Endothelial cell (in vitro differentiated cells): ENCODE measurements around the gene CCT7. TPM values are rescaled to one million over a fixed set of nuclear protein-coding genes. Genes with fewer than 3 reads are reported as not detected.

Source experiments
- DNase-seq: peaks from one replicate; pipeline ENCODE4 v3.0.0; 2021; ENCODE audit warnings: low spot score
- H3K27ac Mint-ChIP-seq: one replicate; pipeline ENCODE4 v1.8.0; 2021; ENCODE audit warnings: mixed read lengths, inconsistent platforms; ENCODE audit not compliant: unreplicated experiment
- H3K27me3 Mint-ChIP-seq: one replicate; pipeline ENCODE4 v1.8.0; 2021; ENCODE audit warnings: mild to moderate bottlenecking, moderate library complexity, mixed read lengths, inconsistent platforms; ENCODE audit not compliant: unreplicated experiment
- H3K36me3 Mint-ChIP-seq: one replicate; pipeline ENCODE4 v1.8.0; 2021; ENCODE audit warnings: mild to moderate bottlenecking, low read depth, mixed read lengths, inconsistent platforms; ENCODE audit not compliant: unreplicated experiment
- H3K4me1 Mint-ChIP-seq: one replicate; pipeline ENCODE4 v1.8.0; 2021; ENCODE audit warnings: mild to moderate bottlenecking, mixed read lengths, inconsistent platforms; ENCODE audit not compliant: unreplicated experiment
- H3K4me3 Mint-ChIP-seq: one replicate; pipeline ENCODE4 v1.8.0; 2021; ENCODE audit warnings: mild to moderate bottlenecking, mixed read lengths, inconsistent platforms; ENCODE audit not compliant: unreplicated experiment
- H3K9me3 Mint-ChIP-seq: one replicate; pipeline ENCODE4 v1.8.0; 2021; ENCODE audit warnings: mixed read lengths, inconsistent platforms; ENCODE audit not compliant: unreplicated experiment
- total RNA-seq: library from RNA; stranded (reverse); fragmentation: NEBNext Ultra II Directional; extraction: Animal tissue kit (Norgen Biotek cat#: 25700); gene quantifications from one replicate; pipeline ENCODE4 v1.2.1, GENCODE V29; 2021; ENCODE audit not compliant: unreplicated experiment
- TF ChIP-seq, protein P1 (sequence below): fragments of 200-600 bp; sonication (generic); IDR thresholded peaks from one replicate; pipeline ENCODE4 v1.5.0; 2021; ENCODE audit warnings: antibody characterized with exemption; ENCODE audit not compliant: unreplicated experiment

Gene CCT7
- total RNA-seq, 1 donor from 2014 or later = 183 TPM

- DNase-seq = no peak
- peaks cover 11% of the 10 kb centered on the region for H3K4me1 Mint-ChIP-seq
- no peak overlapping the region for H3K27ac Mint-ChIP-seq
- H3K4me3 Mint-ChIP-seq = no peak overlapping the region
- peaks cover 12% of the 10 kb centered on the region for H3K27me3 Mint-ChIP-seq
- H3K36me3 Mint-ChIP-seq = peaks cover 10% of the 10 kb centered on the region
- no peaks in the 10 kb centered on the region for H3K9me3 Mint-ChIP-seq
- TF ChIP-seq, protein P1, sequence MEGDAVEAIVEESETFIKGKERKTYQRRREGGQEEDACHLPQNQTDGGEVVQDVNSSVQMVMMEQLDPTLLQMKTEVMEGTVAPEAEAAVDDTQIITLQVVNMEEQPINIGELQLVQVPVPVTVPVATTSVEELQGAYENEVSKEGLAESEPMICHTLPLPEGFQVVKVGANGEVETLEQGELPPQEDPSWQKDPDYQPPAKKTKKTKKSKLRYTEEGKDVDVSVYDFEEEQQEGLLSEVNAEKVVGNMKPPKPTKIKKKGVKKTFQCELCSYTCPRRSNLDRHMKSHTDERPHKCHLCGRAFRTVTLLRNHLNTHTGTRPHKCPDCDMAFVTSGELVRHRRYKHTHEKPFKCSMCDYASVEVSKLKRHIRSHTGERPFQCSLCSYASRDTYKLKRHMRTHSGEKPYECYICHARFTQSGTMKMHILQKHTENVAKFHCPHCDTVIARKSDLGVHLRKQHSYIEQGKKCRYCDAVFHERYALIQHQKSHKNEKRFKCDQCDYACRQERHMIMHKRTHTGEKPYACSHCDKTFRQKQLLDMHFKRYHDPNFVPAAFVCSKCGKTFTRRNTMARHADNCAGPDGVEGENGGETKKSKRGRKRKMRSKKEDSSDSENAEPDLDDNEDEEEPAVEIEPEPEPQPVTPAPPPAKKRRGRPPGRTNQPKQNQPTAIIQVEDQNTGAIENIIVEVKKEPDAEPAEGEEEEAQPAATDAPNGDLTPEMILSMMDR = no peak
Measured at GRCh38 chr2:73264783-73265182, 30.7 kb downstream of the CCT7 start.

- Mint-ChIP-seq H3K4me1 (peaks cover 13% of the 10 kb centered on the region), H3K9me3 (no peaks in the 10 kb centered on the region), H3K27me3 (peaks cover 19% of the 10 kb centered on the region), H3K4me3 (no peak overlapping the region), H3K27ac (no peak overlapping the region), H3K36me3 (peaks cover 10% of the 10 kb centered on the region)
- TF ChIP-seq, protein P1 = no peak
- no peak for DNase-seq
Measured at GRCh38 chr2:73265298-73266060, 31.4 kb downstream of the CCT7 start.

GRCh38 chr2:73266061-73266901 lies 32.2 kb downstream of the CCT7 start:
- TF ChIP-seq, protein P1 = no peak
- H3K27me3 Mint-ChIP-seq = peaks cover 24% of the 10 kb centered on the region
- no peak overlapping the region for H3K27ac Mint-ChIP-seq
- H3K4me3 Mint-ChIP-seq = no peak overlapping the region
- H3K4me1 Mint-ChIP-seq = peaks cover 16% of the 10 kb centered on the region
- H3K9me3 Mint-ChIP-seq = no peaks in the 10 kb centered on the region
- H3K36me3 Mint-ChIP-seq = peaks cover 10% of the 10 kb centered on the region
- DNase-seq = no peak

DNA sequence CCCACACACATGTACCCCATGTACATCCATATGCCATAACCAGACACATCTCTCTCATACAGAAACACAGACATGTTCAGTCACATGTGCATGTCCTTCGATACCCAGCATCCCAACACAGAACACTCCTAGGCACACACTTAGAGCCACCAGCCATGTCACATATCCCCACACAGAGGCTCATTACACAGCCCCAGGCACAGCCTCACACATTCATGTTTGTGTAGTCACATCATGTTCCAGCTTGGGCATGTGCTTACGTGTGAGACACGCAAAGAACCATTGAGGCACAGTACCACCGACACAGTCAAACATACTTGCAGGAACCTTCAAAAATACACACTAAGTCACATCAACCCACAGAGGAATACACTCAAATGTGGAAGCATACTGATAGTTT lies 32.9 kb downstream of the CCT7 start:
- Mint-ChIP-seq H3K36me3 (peaks cover 6% of the 10 kb centered on the region), H3K27me3 (peaks cover 27% of the 10 kb centered on the region), H3K4me3 (no peak overlapping the region), H3K9me3 (no peaks in the 10 kb centered on the region), H3K27ac (no peak overlapping the region), H3K4me1 (peaks cover 16% of the 10 kb centered on the region)
- TF ChIP-seq, protein P1 = no peak
- DNase-seq = no peak
